Kasumi-1 (cell line): ENCODE data around the gene SBNO1.
"Not testable (repeated sequence)": the region's sequence is repeated elsewhere in the genome, so short reads cannot be mapped to it uniquely, and the experiment has no call there.

Source experiments
- DNase-seq, 2 experiments: peaks; one replicate each; lab custom pipeline; 2025; lab: John Stamatoyannopoulos, UW

Gene SBNO1

GRCh38 chr12:123346946-123347345 is 17.7 kb downstream of the SBNO1 start:
- DNase-seq, result no peak

GRCh38 chr12:123344086-123344485 is 20.6 kb downstream of the SBNO1 start:
- no peak for DNase-seq

GRCh38 chr12:123337070-123337469 is 27.6 kb downstream of the SBNO1 start:
- no peak for DNase-seq

- no peak for DNase-seq
Measured at GRCh38 chr12:123336530-123336929, 28.1 kb downstream of the SBNO1 start.

- DNase-seq, result no peak
Measured at GRCh38 chr12:123335490-123335889, 29.2 kb downstream of the SBNO1 start.

- DNase-seq, result no peak
Measured at GRCh38 chr12:123329799-123330198, 34.8 kb downstream of the SBNO1 start.

- no peak for DNase-seq
Measured at GRCh38 chr12:123319826-123320225, 44.8 kb downstream of the SBNO1 start.

- no peak for DNase-seq
Measured at GRCh38 chr12:123319273-123319672, 45.4 kb downstream of the SBNO1 start.

GRCh38 chr12:123313046-123313445 is 51.6 kb downstream of the SBNO1 start:
- not testable (repeated sequence) for DNase-seq

GRCh38 chr12:123306200-123306599 is 58.4 kb downstream of the SBNO1 start:
- no peak for DNase-seq

GRCh38 chr12:123305136-123305535 is 59.5 kb downstream of the SBNO1 start:
- no peak for DNase-seq

- no peak for DNase-seq
Measured at GRCh38 chr12:123293178-123293760, 71.4 kb downstream of the SBNO1 start.

GRCh38 chr12:123289911-123290310 is 74.7 kb downstream of the SBNO1 start:
- DNase-seq, result no peak

- DNase-seq, result no peak
Measured at GRCh38 chr12:123288751-123289346, 75.8 kb downstream of the SBNO1 start.

GRCh38 chr12:123286652-123287373 is 77.8 kb downstream of the SBNO1 start:
- no peak for DNase-seq

GRCh38 chr12:123284669-123285068 is 80.0 kb downstream of the SBNO1 start:
- DNase-seq, result no peak

GRCh38 chr12:123283461-123283860 is 81.2 kb downstream of the SBNO1 start:
- no peak for DNase-seq

GRCh38 chr12:123282111-123282510 is 82.5 kb downstream of the SBNO1 start:
- no peak for DNase-seq

GRCh38 chr12:123280971-123281370 is 83.7 kb downstream of the SBNO1 start:
- no peak for DNase-seq

GRCh38 chr12:123278101-123278627 is 86.5 kb downstream of the SBNO1 start:
- no peak for DNase-seq

GRCh38 chr12:123273166-123273565 is 91.5 kb downstream of the SBNO1 start:
- no peak for DNase-seq

- peak; percentile 53 to 64 for DNase-seq
Measured at GRCh38 chr12:123271001-123271668, 93.5 kb downstream of the SBNO1 start.
